Karpas-422 (cell line): ENCODE data around the gene EMC1. TPM values are rescaled to one million over a fixed set of nuclear protein-coding genes. Genes with fewer than 3 reads are reported as not detected.
A peak's percentile ranks its signal among the peaks of the same experiment; 100 is the strongest.
"Not testable (repeated sequence)": the region's sequence is repeated elsewhere in the genome, so short reads cannot be mapped to it uniquely, and the experiment has no call there.

Experiments
- DNase-seq: peaks from one replicate; pipeline ENCODE4 v3.0.0-alpha.2; 2015
- H2AFZ ChIP-seq: fragments of 200-600 bp; sonication (generic); 2 replicates; pipeline ENCODE4 v1.6.1; 2014; ENCODE audit warnings: antibody characterized with exemption, low read length, mixed read lengths
- H3K27ac ChIP-seq: fragments of 200-600 bp; sonication (generic); 2 replicates; pipeline ENCODE4 v1.5.1; 2014; ENCODE audit warnings: mild to moderate bottlenecking, low read length, moderate library complexity
- H3K27me3 ChIP-seq: fragments of 200-600 bp; sonication (generic); 2 replicates; pipeline ENCODE4 v1.6.1; 2014; ENCODE audit warnings: low read length, mixed read lengths
- H3K36me3 ChIP-seq: fragments of 200-600 bp; sonication (generic); 2 replicates; pipeline ENCODE4 v1.6.1; 2014; ENCODE audit warnings: low read length, mixed read lengths; ENCODE audit not compliant: insufficient read depth
- H3K4me1 ChIP-seq: fragments of 200-600 bp; sonication (generic); 2 replicates; pipeline ENCODE4 v1.6.1; 2014; ENCODE audit warnings: mild to moderate bottlenecking, low read length, mixed read lengths
- H3K4me2 ChIP-seq: fragments of 200-600 bp; sonication (generic); 2 replicates; pipeline ENCODE4 v1.6.1; 2014; ENCODE audit warnings: low read length, low read depth, mild to moderate bottlenecking; ENCODE audit not compliant: poor library complexity, severe bottlenecking
- H3K4me3 ChIP-seq: fragments of 200-600 bp; sonication (generic); 2 replicates; pipeline ENCODE4 v1.5.1; 2014; ENCODE audit warnings: mild to moderate bottlenecking, antibody characterized with exemption, low read length, mixed read lengths
- H3K79me2 ChIP-seq: fragments of 200-600 bp; sonication (generic); 2 replicates; pipeline ENCODE4 v1.6.1; 2014; ENCODE audit warnings: mild to moderate bottlenecking, low read length, mixed read lengths
- H3K9ac ChIP-seq: fragments of 200-600 bp; sonication (generic); 2 replicates; pipeline ENCODE4 v1.6.0; 2014; ENCODE audit warnings: low read length
- H3K9me2 ChIP-seq: fragments of 200-600 bp; sonication (generic), shearing (Covaris generic); replicated peaks from 2 replicates; pipeline ENCODE4 v1.6.0; 2014; ENCODE audit warnings: mild to moderate bottlenecking, low read length, moderate library complexity; ENCODE audit not compliant: insufficient read depth
- H3K9me3 ChIP-seq: fragments of 300-700, 200-600 bp; sonication (generic); 2 replicates; pipeline ENCODE4 v1.6.1; 2014; ENCODE audit warnings: low read length, mixed read lengths
- H4K20me1 ChIP-seq: fragments of 200-600 bp; sonication (generic); 2 replicates; pipeline ENCODE4 v1.6.1; 2014; ENCODE audit warnings: mild to moderate bottlenecking, antibody characterized with exemption, low read length, low read depth; ENCODE audit not compliant: insufficient read depth
- total RNA-seq: library from RNA; depleted of rRNA; stranded (reverse); fragments of >200 nt; shearing (Covaris generic); gene quantifications from 2 replicates; pipeline ENCODE4 v1.2.3, GENCODE V29; 2014; ENCODE audit warnings: low replicate concordance

Gene EMC1
- total RNA-seq, 1 experiment from 2014 or later: 22.8 TPM

- H3K4me1 ChIP-seq: no peaks in the 10 kb centered on the region
- no peak overlapping the region for H3K4me2 ChIP-seq
- H3K36me3 ChIP-seq: peaks cover 72% of the 10 kb centered on the region
- no peaks in the 10 kb centered on the region for H3K27me3 ChIP-seq
- no peaks in the 10 kb centered on the region for H3K9me3 ChIP-seq
- no peaks in the 10 kb centered on the region for H3K9me2 ChIP-seq
- DNase-seq: no peak
- no peak overlapping the region for H3K9ac ChIP-seq
- H3K4me3 ChIP-seq: no peak overlapping the region
- no peak overlapping the region for H3K27ac ChIP-seq
- no peaks in the 10 kb centered on the region for H4K20me1 ChIP-seq
- no peak overlapping the region for H2AFZ ChIP-seq
- peaks cover 44% of the 10 kb centered on the region for H3K79me2 ChIP-seq
These were observed 62.1 kb downstream of the EMC1 start for GRCh38 chr1:19189270-19189669.

- Histone ChIP-seq H3K4me2 (no peak overlapping the region), H3K9ac (no peak overlapping the region), H2AFZ (no peak overlapping the region), H3K27me3 (no peaks in the 10 kb centered on the region), H4K20me1 (no peaks in the 10 kb centered on the region), H3K36me3 (peaks cover 70% of the 10 kb centered on the region), H3K4me3 (no peak overlapping the region), H3K9me2 (no peaks in the 10 kb centered on the region), H3K9me3 (no peaks in the 10 kb centered on the region), H3K27ac (no peak overlapping the region), H3K79me2 (peaks cover 33% of the 10 kb centered on the region), H3K4me1 (no peaks in the 10 kb centered on the region)
- no peak for DNase-seq
These were observed 63.5 kb downstream of the EMC1 start for GRCh38 chr1:19187852-19188251.

DNA sequence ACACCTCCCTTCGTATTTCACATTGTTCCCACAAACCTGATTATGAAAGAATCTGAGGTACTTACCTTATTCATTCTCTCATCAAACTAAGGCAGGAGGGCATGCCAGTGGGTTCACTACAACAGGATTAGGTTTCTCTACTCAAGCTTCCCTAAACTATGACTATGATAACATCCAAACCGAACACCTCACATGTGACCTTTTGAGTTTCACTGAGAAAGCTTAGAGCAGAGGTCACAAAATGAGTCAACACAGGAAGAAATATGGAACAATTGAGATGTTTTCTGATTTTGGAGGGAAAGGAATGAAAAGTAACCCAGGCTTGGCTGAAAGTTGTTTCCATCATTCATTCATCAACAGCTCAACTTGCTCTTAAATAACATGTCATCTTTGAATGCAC is 65.3 kb downstream of the EMC1 start:
- no peaks in the 10 kb centered on the region for H3K9me2 ChIP-seq
- DNase-seq: no peak
- H3K4me1 ChIP-seq: no peaks in the 10 kb centered on the region
- no peak overlapping the region for H2AFZ ChIP-seq
- no peak overlapping the region for H3K9ac ChIP-seq
- no peaks in the 10 kb centered on the region for H3K9me3 ChIP-seq
- H3K27ac ChIP-seq: no peak overlapping the region
- H3K79me2 ChIP-seq: peaks cover 24% of the 10 kb centered on the region
- H3K27me3 ChIP-seq: no peaks in the 10 kb centered on the region
- H4K20me1 ChIP-seq: no peaks in the 10 kb centered on the region
- H3K36me3 ChIP-seq: peaks cover 67% of the 10 kb centered on the region
- no peak overlapping the region for H3K4me2 ChIP-seq
- no peak overlapping the region for H3K4me3 ChIP-seq

DNA sequence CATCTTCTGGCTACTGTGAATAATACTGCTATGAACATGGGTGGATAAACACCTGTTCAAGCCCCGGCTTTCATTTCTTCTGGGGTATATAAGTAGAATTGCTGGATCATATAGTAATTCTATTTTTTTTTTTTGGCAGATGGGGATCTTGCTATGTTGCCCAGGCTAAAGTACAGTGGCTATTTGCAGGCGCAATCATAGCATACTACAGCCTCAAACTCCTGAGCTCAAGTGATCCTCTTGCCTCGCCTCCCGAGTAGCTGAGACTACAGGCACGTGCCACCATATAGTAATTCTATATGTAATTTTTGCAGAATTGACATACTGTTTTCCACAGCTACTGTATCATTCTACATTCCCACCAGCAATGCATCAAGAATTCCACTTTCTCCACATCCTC is 69.1 kb downstream of the EMC1 start:
- Histone ChIP-seq H3K4me1 (no peaks in the 10 kb centered on the region), H3K4me2 (no peak overlapping the region), H3K36me3 (peaks cover 59% of the 10 kb centered on the region), H3K9me2 (no peaks in the 10 kb centered on the region), H3K9me3 (no peaks in the 10 kb centered on the region), H4K20me1 (no peaks in the 10 kb centered on the region), H2AFZ (no peak overlapping the region), H3K27ac (no peak overlapping the region), H3K79me2 (peaks cover 4% of the 10 kb centered on the region; the same call in 1 of the 2 replicates), H3K4me3 (no peak overlapping the region), H3K9ac (no peak overlapping the region), H3K27me3 (no peaks in the 10 kb centered on the region)
- DNase-seq: no peak

DNA sequence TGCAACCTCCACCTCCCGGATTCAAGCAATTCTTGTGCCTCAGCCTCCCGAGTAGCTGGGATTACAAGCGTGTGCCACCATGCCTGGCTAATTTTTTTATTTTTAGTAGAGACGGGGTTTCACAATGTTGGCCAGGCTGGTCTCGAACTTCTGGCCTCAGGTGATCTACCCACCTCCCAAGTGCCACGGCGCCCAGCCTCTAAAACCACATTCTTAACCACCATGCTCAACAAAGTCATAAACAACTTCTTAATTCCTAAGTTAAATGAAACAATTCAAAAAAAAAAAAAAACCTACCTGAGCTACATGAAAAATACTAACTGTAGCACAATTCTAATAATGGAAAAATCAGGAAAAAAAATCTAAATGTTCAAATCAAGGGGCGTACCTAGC is 71.1 kb downstream of the EMC1 start:
- not testable (repeated sequence) for H3K4me1 ChIP-seq, DNase-seq, H3K27ac ChIP-seq, H3K9me3 ChIP-seq, H3K9me2 ChIP-seq, H2AFZ ChIP-seq, H3K4me2 ChIP-seq, H3K27me3 ChIP-seq, H3K4me3 ChIP-seq, H4K20me1 ChIP-seq, H3K9ac ChIP-seq
- Histone ChIP-seq H3K79me2 (peaks cover 12% of the 10 kb centered on the region; the same call in 1 of the 2 replicates), H3K36me3 (peaks cover 62% of the 10 kb centered on the region)

GRCh38 chr1:19179597-19180264 is 71.6 kb downstream of the EMC1 start:
- no peak overlapping the region for H3K27ac ChIP-seq
- peaks cover 17% of the 10 kb centered on the region for H3K79me2 ChIP-seq
- DNase-seq: peak; percentile 60
- no peak overlapping the region for H3K9ac ChIP-seq
- no peak overlapping the region for H3K4me2 ChIP-seq
- H3K27me3 ChIP-seq: no peaks in the 10 kb centered on the region
- H3K4me1 ChIP-seq: no peaks in the 10 kb centered on the region
- H3K9me2 ChIP-seq: no peaks in the 10 kb centered on the region
- H3K9me3 ChIP-seq: no peaks in the 10 kb centered on the region
- no peak overlapping the region for H3K4me3 ChIP-seq
- no peak overlapping the region for H2AFZ ChIP-seq
- peaks cover 62% of the 10 kb centered on the region for H3K36me3 ChIP-seq
- no peaks in the 10 kb centered on the region for H4K20me1 ChIP-seq

DNA sequence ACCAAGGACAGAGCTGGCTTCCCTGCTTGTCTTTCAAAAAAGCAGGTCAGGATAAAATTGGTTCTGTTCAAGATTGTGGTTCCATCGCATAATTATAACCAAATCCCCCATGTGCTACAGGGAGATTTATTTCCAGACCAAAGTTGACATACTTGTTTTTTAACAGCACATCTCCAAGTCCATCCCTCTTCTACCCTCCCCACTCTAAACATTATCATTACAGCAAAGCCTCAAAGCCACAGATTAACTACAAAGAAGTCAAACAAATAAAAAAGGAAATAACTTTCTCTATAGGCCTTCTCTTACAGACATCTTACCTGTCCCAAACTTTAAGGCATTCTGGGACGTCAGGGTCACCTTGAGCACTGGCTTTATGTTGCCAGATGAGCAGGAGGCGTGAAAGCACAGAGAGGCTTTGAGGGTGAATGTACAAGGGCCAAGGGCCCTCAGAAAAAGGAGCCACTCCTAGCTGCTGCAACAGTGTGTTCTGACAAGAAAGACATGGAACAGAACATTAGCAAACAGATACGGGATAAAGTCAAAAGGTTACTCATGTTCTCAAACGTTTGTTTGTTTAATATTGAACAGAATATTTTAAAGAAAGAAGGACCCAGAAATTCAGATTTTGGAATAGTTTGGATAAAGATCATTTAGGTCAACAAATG is 72.5 kb downstream of the EMC1 start:
- H3K9ac ChIP-seq: no peak overlapping the region
- H3K9me3 ChIP-seq: no peaks in the 10 kb centered on the region
- no peaks in the 10 kb centered on the region for H4K20me1 ChIP-seq
- no peak overlapping the region for H3K4me2 ChIP-seq
- H3K27ac ChIP-seq: no peak overlapping the region
- no peak overlapping the region for H3K4me3 ChIP-seq
- no peaks in the 10 kb centered on the region for H3K9me2 ChIP-seq
- H3K27me3 ChIP-seq: no peaks in the 10 kb centered on the region
- no peak for DNase-seq
- H2AFZ ChIP-seq: no peak overlapping the region
- no peaks in the 10 kb centered on the region for H3K4me1 ChIP-seq
- H3K36me3 ChIP-seq: peaks cover 59% of the 10 kb centered on the region
- peaks cover 22% of the 10 kb centered on the region for H3K79me2 ChIP-seq

DNA sequence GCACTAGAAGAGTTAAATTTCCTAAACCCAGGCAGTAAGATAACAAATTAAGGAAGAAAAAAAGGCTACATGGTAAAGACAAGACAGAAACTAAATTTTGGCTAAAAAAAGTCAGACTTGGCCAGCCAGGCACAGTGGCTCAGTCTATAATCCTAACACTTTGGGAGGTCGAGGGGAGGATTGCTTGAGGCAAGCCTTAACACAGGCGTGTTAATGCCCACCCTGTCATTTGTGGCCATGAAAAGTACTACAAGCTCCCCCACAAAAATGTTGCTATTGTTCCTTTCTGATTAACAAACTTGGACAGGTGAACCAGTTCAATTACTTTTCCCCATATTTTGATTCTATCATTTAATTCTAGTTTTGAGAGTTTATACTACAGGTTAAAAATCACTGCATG is 73.5 kb downstream of the EMC1 start:
- peaks cover 22% of the 10 kb centered on the region for H3K79me2 ChIP-seq
- no peak overlapping the region for H3K9ac ChIP-seq
- no peak overlapping the region for H3K27ac ChIP-seq
- no peak for DNase-seq
- no peak overlapping the region for H2AFZ ChIP-seq
- peaks cover 57% of the 10 kb centered on the region for H3K36me3 ChIP-seq
- no peak overlapping the region for H3K4me3 ChIP-seq
- H4K20me1 ChIP-seq: no peaks in the 10 kb centered on the region
- no peaks in the 10 kb centered on the region for H3K9me3 ChIP-seq
- H3K9me2 ChIP-seq: no peaks in the 10 kb centered on the region
- no peak overlapping the region for H3K4me2 ChIP-seq
- H3K4me1 ChIP-seq: no peaks in the 10 kb centered on the region
- H3K27me3 ChIP-seq: no peaks in the 10 kb centered on the region
